ENCODE results near the gene SDK1. TPM values are rescaled to one million over a fixed set of nuclear protein-coding genes. Genes with fewer than 3 reads are reported as not detected.

The SDK1 gene
- total and polyA plus RNA-seq, 11 donors: 2.2 to 5.8 (median 3.4) TPM

GRCh38 chr7:3416453-3416852 is 115.4 kb downstream of the SDK1 start:
- no peak for ATAC-seq
- intact Hi-C loops (cut with DNase I): no loop called here
- TF ChIP-seq POLR2A (IDR thresholded peaks at IDR 0.05) (no peak), CTCF (IDR thresholded peaks at IDR 0.05) (no peak)
- no peak overlapping the region for H3K27ac ChIP-seq
- H3K27me3 ChIP-seq: no peaks in the 10 kb centered on the region
- H3K36me3 ChIP-seq: no peaks in the 10 kb centered on the region
- H3K9me3 ChIP-seq: peaks cover 0 to 1% (median 0%) of the 10 kb centered on the region in 12 donors
- WGBS, 4 donors: 69 to 80% (median 73%) methylated on average over 4 of the region's 4 CpGs
- H3K4me3 ChIP-seq: no peak overlapping the region
- H3K4me1 ChIP-seq: no peaks in the 10 kb centered on the region
- no peak for DNase-seq

GRCh38 chr7:3425087-3425486 is 124.0 kb downstream of the SDK1 start:
- intact Hi-C loops (cut with DNase I): no loop called here
- TF ChIP-seq CTCF (IDR thresholded peaks at IDR 0.05) (no peak), POLR2A (IDR thresholded peaks at IDR 0.05) (no peak)
- no peak overlapping the region for H3K4me3 ChIP-seq
- H3K27ac ChIP-seq: no peak overlapping the region
- ATAC-seq (no peak), DNase-seq (no peak)
- H3K4me1 ChIP-seq: no peaks in the 10 kb centered on the region
- no peaks in the 10 kb centered on the region for H3K27me3 ChIP-seq
- H3K9me3 ChIP-seq: peaks cover 0 to 13% (median 0%) of the 10 kb centered on the region in 12 donors
- H3K36me3 ChIP-seq: no peaks in the 10 kb centered on the region

- H3K4me3 ChIP-seq: no peak overlapping the region
- no peak for ATAC-seq
- H3K27me3 ChIP-seq: no peaks in the 10 kb centered on the region
- DNase-seq: no peak
- H3K27ac ChIP-seq: no peak overlapping the region
- 39 to 52% (median 51%) methylated on average over 4 of the region's 4 CpGs for WGBS, 4 donors
- intact Hi-C loops (cut with DNase I): no loop called here
- TF ChIP-seq CTCF (IDR thresholded peaks at IDR 0.05) (no peak), POLR2A (IDR thresholded peaks at IDR 0.05) (no peak)
- H3K9me3 ChIP-seq: peaks cover 0 to 13% (median 0%) of the 10 kb centered on the region in 12 donors
- no peaks in the 10 kb centered on the region for H3K36me3 ChIP-seq
- H3K4me1 ChIP-seq: no peaks in the 10 kb centered on the region
These were observed 125.0 kb downstream of the SDK1 start for GRCh38 chr7:3426064-3426463.

GRCh38 chr7:3427957-3428356 is 126.9 kb downstream of the SDK1 start:
- intact Hi-C loops (cut with DNase I): loop anchor here in 1 of 10 donors (2.0 kb wide), 1 partner anchor 23 kb away; no protein-coding TSS in a partner anchor
- no peak for DNase-seq
- Histone ChIP-seq H3K36me3 (no peaks in the 10 kb centered on the region), H3K4me3 (no peak overlapping the region), H3K27ac (no peak overlapping the region), H3K27me3 (no peaks in the 10 kb centered on the region), H3K4me1 (no peaks in the 10 kb centered on the region), H3K9me3 (no peaks in the 10 kb centered on the region)
- 91 to 100% (median 96%) methylated on average over 1 of the region's 1 CpG for WGBS, 4 donors
- no peak for ATAC-seq
- TF ChIP-seq CTCF (IDR thresholded peaks at IDR 0.05): no peak
- no peak for TF ChIP-seq POLR2A (IDR thresholded peaks at IDR 0.05)
